Progenitor cell of endocrine pancreas (in vitro differentiated cells): ENCODE data around the gene NELL1. TPM values are rescaled to one million over a fixed set of nuclear protein-coding genes. Genes with fewer than 3 reads are reported as not detected.

Experiments used
- DNase-seq: peaks from one replicate; pipeline ENCODE4 v3.0.0; 2021; ENCODE audit warnings: low spot score; ENCODE audit not compliant: unreplicated experiment
- H3K27ac Mint-ChIP-seq: 2 replicates; pipeline ENCODE4 v1.8.0; 2021; ENCODE audit warnings: mild to moderate bottlenecking, moderate library complexity, mixed read lengths
- H3K27me3 Mint-ChIP-seq: 2 replicates; pipeline ENCODE4 v1.8.0; 2021; ENCODE audit warnings: mixed read lengths
- H3K36me3 Mint-ChIP-seq: 2 replicates; pipeline ENCODE4 v1.8.0; 2022; ENCODE audit warnings: mixed read lengths; ENCODE audit not compliant: insufficient read depth
- H3K4me1 Mint-ChIP-seq: 2 replicates; pipeline ENCODE4 v1.8.0; 2021; ENCODE audit warnings: low read depth, mixed read lengths
- H3K4me3 Mint-ChIP-seq: 2 replicates; pipeline ENCODE4 v1.8.0; 2021; ENCODE audit warnings: low read depth, mild to moderate bottlenecking, moderate library complexity, mixed read lengths
- H3K9me3 Mint-ChIP-seq: 2 replicates; pipeline ENCODE4 v1.8.0; 2021; ENCODE audit warnings: low read depth, mixed read lengths
- total RNA-seq: library from RNA; stranded (reverse); gene quantifications from 2 replicates; pipeline ENCODE4 v1.2.1, GENCODE V29; 2021
- TF ChIP-seq, protein P1 (sequence below): fragments of 200-600 bp; sonication (generic); IDR thresholded peaks from one replicate; pipeline ENCODE4 v1.5.0; 2021; ENCODE audit warnings: antibody characterized with exemption, mild to moderate bottlenecking; ENCODE audit not compliant: unreplicated experiment

The NELL1 gene
- total RNA-seq, 1 donor from 2014 or later = 2.2 TPM

DNA sequence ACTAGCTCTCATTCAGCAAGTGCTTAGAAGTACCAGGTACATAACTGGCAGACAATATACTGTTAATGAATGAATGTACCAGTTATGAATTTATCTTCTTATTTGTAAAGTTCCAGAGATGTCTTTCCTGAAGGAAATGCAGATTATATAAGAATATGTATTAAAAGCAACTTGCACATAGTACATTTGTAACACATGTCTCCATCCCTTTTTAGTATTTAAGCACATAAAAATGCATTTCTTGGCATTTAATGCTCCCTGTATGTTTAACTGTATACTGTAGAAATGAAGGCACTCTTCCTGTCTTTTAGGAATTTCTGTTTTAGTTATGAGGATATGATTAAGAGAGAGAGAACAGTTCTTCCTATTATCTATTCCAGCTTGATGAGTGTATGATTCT lies 241.3 kb downstream of the NELL1 start:
- TF ChIP-seq, protein P1, sequence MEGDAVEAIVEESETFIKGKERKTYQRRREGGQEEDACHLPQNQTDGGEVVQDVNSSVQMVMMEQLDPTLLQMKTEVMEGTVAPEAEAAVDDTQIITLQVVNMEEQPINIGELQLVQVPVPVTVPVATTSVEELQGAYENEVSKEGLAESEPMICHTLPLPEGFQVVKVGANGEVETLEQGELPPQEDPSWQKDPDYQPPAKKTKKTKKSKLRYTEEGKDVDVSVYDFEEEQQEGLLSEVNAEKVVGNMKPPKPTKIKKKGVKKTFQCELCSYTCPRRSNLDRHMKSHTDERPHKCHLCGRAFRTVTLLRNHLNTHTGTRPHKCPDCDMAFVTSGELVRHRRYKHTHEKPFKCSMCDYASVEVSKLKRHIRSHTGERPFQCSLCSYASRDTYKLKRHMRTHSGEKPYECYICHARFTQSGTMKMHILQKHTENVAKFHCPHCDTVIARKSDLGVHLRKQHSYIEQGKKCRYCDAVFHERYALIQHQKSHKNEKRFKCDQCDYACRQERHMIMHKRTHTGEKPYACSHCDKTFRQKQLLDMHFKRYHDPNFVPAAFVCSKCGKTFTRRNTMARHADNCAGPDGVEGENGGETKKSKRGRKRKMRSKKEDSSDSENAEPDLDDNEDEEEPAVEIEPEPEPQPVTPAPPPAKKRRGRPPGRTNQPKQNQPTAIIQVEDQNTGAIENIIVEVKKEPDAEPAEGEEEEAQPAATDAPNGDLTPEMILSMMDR = no peak
- DNase-seq = no peak
- H3K36me3 Mint-ChIP-seq = no peaks in the 10 kb centered on the region
- H3K27ac Mint-ChIP-seq = no peak overlapping the region
- peaks cover 7% of the 10 kb centered on the region for H3K9me3 Mint-ChIP-seq
- H3K4me1 Mint-ChIP-seq = no peaks in the 10 kb centered on the region
- H3K27me3 Mint-ChIP-seq = no peaks in the 10 kb centered on the region
- H3K4me3 Mint-ChIP-seq = no peak overlapping the region

DNA sequence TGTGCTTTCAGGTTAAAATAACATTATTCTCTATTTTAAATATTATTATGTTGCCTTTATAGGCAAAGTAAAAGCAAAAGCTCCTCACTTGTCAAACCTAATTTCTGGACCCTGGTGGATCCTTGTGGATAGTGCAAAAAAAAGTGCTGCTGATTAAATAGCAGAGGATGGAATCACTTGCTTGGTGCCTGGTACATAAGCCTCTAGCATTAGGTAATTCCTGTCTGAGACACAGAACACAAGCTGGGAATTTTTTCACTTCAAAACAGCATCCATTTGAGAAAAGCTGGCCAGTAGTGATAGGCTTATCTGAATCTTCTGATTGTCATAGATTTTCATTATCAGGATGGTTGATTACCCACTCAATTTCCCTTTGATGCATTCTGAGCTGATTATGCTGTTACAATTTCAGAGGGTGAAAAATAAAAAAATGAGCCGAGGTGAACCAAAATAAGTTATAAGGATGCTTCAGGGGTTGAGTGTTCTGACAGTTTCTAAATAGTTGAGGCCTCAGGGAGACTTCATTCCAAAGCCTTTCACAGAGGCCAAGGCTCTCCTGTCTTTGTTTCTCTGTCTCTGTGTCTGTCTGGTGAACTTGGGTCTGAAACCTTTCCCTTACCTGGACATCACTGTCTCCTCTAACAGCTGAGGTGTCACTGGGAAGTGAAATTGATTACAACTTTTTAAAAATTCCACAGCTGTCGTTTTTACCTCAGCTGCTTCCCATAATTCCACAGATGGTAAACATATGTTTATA lies 242.9 kb downstream of the NELL1 start:
- Mint-ChIP-seq H3K27me3 (no peaks in the 10 kb centered on the region), H3K4me3 (no peak overlapping the region), H3K36me3 (no peaks in the 10 kb centered on the region), H3K27ac (no peak overlapping the region), H3K9me3 (peaks cover 7% of the 10 kb centered on the region), H3K4me1 (no peaks in the 10 kb centered on the region)
- TF ChIP-seq, protein P1 = no peak
- DNase-seq = no peak

DNA sequence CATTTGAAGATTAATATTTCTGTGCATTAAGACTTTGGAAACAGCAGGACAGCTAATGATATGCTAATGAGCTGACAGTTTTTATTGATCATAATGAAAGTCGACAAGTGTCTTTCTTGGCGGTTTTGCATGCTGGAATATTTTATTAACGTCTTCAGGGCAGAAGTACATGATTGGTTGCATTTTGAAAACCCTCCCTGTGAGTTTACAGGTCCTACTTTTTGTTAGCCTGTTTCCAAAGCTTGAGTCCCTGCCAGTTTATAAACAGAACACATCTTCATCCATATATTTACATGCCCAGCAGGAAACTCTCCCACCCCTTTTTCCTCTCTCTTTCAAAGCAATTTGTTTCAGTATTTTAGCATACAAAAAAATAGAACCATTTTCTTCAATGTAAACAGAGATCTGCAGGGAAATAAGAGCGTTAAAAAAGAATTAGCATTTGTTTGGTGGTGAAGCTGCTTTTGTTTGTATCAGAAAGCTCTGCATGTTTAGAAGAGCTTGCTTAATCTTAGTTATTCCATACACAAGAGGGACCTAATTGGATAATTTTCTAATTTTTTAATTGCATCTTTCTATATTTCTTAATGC lies 243.6 kb downstream of the NELL1 start:
- Mint-ChIP-seq H3K27me3 (no peaks in the 10 kb centered on the region), H3K9me3 (peaks cover 3% of the 10 kb centered on the region), H3K4me3 (no peak overlapping the region), H3K36me3 (no peaks in the 10 kb centered on the region), H3K27ac (no peak overlapping the region), H3K4me1 (no peaks in the 10 kb centered on the region)
- DNase-seq = no peak
- TF ChIP-seq, protein P1 = no peak

DNA sequence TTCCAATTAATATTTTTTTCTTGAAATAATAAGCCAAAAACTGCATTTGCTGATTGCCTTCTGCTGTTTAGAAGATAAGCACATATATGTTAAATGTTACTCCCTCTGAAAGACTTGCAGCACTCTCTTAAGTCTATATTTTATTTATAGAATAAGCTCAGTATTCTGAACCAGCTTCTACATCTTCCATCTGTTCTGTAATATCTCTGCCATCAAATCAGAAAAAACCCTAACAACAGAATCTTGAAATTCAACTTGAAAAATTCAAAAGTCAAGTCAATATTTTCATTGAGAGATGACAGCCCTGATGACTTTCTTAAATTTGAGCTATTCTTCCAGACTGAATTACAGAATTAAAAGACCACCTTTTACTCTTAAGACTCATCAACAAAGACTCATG lies 247.9 kb downstream of the NELL1 start:
- no peak overlapping the region for H3K4me3 Mint-ChIP-seq

DNA sequence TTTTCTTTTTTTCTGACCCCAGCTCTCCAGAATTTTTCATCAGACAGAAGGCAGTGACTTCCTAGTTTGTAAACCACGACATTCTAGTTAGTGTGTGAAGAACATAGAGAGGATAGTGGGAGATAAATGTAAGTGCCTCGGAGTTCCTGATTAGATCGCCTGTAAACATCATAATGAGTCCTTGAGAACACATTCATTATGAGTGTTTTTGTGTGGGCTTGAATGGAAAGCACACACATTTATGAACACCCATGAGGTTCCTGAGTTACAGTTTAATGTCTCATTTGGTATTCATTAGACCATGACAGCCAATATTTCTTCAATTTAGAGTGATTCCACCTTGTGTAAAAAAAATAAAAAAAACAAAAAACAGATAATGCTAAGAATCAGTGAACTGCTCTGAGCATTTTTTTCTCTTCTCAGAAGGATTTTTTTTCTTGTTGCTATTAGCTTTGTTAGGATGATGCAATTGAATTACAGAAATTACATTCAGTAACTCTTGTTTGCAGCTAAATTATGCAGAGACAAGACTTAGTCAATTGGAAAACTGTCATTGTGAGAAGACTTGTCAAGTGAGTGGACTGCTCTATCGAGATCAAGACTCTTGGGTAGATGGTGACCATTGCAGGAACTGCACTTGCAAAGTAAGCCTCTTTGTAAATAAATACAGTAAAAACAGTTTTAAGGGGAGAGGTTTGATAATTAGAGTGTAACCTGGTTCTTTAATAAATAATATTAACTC lies 257.6 kb downstream of the NELL1 start:
- no peak for DNase-seq
- Mint-ChIP-seq H3K27me3 (no peaks in the 10 kb centered on the region), H3K4me3 (no peak overlapping the region), H3K27ac (no peak overlapping the region), H3K4me1 (no peaks in the 10 kb centered on the region), H3K9me3 (no peaks in the 10 kb centered on the region), H3K36me3 (no peaks in the 10 kb centered on the region)
- TF ChIP-seq, protein P1 = no peak

More for the DNA sequence above, 247.9 kb downstream of the NELL1 start:
- Mint-ChIP-seq H3K36me3 (no peaks in the 10 kb centered on the region), H3K27ac (no peak overlapping the region), H3K4me1 (no peaks in the 10 kb centered on the region), H3K9me3 (no peaks in the 10 kb centered on the region), H3K27me3 (no peaks in the 10 kb centered on the region)
- DNase-seq = no peak
- TF ChIP-seq, protein P1 = no peak
